Thyroid gland (tissue), 4 donors: Measurements from ENCODE around the gene INF2. TPM values are rescaled to one million over a fixed set of nuclear protein-coding genes. Genes with fewer than 3 reads are reported as not detected.

Experiments
- DNase-seq, 2 donors: peaks; one replicate each; pipeline ENCODE4 v3.0.0-alpha.2; 2019
- H3K27ac ChIP-seq, 3 donors: fragments of 200-600 bp; sonication (generic); 1 replicate in 2 of 3; 2 replicates in 1 of 3; pipeline ENCODE4 v1.5.1; 2016 to 2019; ENCODE audit warnings: mild to moderate bottlenecking in 1 of 3, moderate library complexity in 1 of 3
- H3K27me3 ChIP-seq: fragments of 200-600 bp; sonication (generic); one replicate; pipeline ENCODE4 v1.5.1; 2019
- H3K36me3 ChIP-seq, 2 donors: fragments of 200-600 bp; sonication (generic); one replicate each; pipeline ENCODE4 v1.5.1; 2016 to 2019
- H3K4me1 ChIP-seq, 2 donors: fragments of 200-600 bp; sonication (generic); one replicate each; pipeline ENCODE4 v1.5.1; 2017 to 2019
- H3K4me3 ChIP-seq, 3 donors: fragments of 200-600 bp; sonication (generic); replicated peaks in 1 of 3; 1 replicate in 2 of 3; 2 replicates in 1 of 3; pipeline ENCODE4 v1.5.1; 2016; ENCODE audit warnings: mild to moderate bottlenecking in 1 of 3
- H3K9me3 ChIP-seq: fragments of 200-600 bp; sonication (generic); one replicate; pipeline ENCODE4 v1.5.1; 2017
- POLR2A ChIP-seq, 2 donors: fragments of 450-650 bp; IDR thresholded peaks; one replicate each; pipeline ENCODE4 v1.6.1; 2017; ENCODE audit warnings: antibody characterized with exemption in 2 of 2, mild to moderate bottlenecking in 2 of 2, moderate library complexity in 1 of 2
- WGBS, 2 donors: methylation state at CpG; one replicate each; pipeline ENCODE4 v1.1.5; 2017; 5-methylcytosine and 5-hydroxymethylcytosine counted together
- intact Hi-C: fragments of 100-400 bp; cut with DNase I; formaldehyde crosslinking; loops from one replicate; pipeline ENCODE4 v1.15.1; 2023
- total RNA-seq, 4 donors: library from RNA; depleted of rRNA; stranded (reverse); fragments of >200 nt; gene quantifications; one replicate each; pipeline ENCODE4 v1.2.3, GENCODE V29; 2016
- TF ChIP-seq, protein P1 (sequence below), 6 experiments: fragments of 200-600 bp in 3 of 6; fragments of 450-650 bp in 3 of 6; sonication (generic) in 3 of 6; IDR thresholded peaks; one replicate each; pipeline ENCODE4 v1.5.1; 2016 to 2019; ENCODE audit warnings: antibody characterized with exemption in 6 of 6, mild to moderate bottlenecking in 2 of 6, inconsistent platforms in 1 of 6, moderate library complexity in 1 of 6

INF2 gene
- total RNA-seq, 4 donors from 2014 or later, result 35.1 to 54.7 (median 42.5) TPM

DNA sequence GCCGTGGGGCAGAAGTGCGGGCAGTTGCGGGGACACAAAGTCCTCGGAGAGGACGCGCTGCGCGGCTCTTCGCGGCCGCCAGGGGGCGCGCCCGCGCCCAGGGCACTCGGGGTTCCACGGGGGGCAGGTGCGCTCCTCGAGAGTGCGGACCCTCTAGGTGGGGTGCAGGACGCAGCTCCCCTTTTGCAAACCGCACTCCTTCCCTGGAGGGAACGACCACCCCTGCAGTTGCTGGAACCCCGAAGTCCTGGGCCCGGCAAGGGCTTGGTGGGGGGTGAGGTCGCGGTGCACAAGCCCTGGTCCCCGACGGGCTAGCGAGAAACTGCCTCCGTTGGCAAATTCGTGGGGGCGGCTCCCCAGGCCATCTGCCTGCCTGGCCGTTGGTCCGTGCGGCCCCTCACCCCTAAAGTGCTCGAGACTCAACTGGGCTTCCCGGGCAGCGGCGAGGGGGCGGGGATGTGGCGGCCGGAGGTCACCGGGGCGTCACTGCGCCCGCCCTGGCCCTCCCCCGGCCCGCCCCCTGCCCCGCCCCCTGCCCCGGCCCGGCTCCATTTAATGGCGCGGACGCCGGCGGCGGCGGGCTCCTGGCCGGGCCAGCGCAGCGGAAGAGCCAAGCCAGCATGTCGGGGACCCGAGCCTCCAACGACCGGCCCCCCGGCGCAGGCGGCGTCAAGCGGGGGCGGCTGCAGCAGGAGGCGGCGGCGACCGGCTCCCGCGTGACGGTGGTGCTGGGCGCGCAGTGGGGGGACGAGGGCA lies 34.4 kb downstream of the INF2 start, which contains the start of gene ADSS1:
TSS of gene ADSS1 (plus strand) at position 579 of the 756 bp plus-strand sequence. CDS start at position 621, 42 bp downstream.
- no peaks in the 10 kb centered on the region for H3K36me3 ChIP-seq
- 4% methylated on average over 15 of the region's 82 CpGs; no CpG with 5 or more reads in 1 of the 2 donors for WGBS, 2 donors
- peak within 1 kb of the TSS in 2 of 3 donors; percentile 7 to 24 for H3K27ac ChIP-seq
- peaks cover 15 to 24% of the 10 kb centered on the region in 2 donors for H3K4me1 ChIP-seq
- H3K4me3 ChIP-seq, result peak within 1 kb of the TSS; percentile 1 to 69 (median 61)
- peak; percentile 70 to 75 for DNase-seq
- no peaks in the 10 kb centered on the region for H3K9me3 ChIP-seq
- intact Hi-C loops, result no loop called here
- peak in 1 of 2 donors; percentile 64 for TF ChIP-seq POLR2A (IDR thresholded peaks at IDR 0.05)
- TF ChIP-seq, protein P1, sequence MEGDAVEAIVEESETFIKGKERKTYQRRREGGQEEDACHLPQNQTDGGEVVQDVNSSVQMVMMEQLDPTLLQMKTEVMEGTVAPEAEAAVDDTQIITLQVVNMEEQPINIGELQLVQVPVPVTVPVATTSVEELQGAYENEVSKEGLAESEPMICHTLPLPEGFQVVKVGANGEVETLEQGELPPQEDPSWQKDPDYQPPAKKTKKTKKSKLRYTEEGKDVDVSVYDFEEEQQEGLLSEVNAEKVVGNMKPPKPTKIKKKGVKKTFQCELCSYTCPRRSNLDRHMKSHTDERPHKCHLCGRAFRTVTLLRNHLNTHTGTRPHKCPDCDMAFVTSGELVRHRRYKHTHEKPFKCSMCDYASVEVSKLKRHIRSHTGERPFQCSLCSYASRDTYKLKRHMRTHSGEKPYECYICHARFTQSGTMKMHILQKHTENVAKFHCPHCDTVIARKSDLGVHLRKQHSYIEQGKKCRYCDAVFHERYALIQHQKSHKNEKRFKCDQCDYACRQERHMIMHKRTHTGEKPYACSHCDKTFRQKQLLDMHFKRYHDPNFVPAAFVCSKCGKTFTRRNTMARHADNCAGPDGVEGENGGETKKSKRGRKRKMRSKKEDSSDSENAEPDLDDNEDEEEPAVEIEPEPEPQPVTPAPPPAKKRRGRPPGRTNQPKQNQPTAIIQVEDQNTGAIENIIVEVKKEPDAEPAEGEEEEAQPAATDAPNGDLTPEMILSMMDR (IDR thresholded peaks at IDR 0.05), result peak; percentile 53 to 96 (median 72)
- H3K27me3 ChIP-seq, result no peaks in the 10 kb centered on the region

GRCh38 chr14:104724407-104724980 lies 35.1 kb downstream of the INF2 start:
- no peak for TF ChIP-seq POLR2A (IDR thresholded peaks at IDR 0.05)
- TF ChIP-seq, protein P1 (IDR thresholded peaks at IDR 0.05), result no peak
- DNase-seq, result peak; percentile 52 to 72
- no peaks in the 10 kb centered on the region for H3K27me3 ChIP-seq
- peak overlapping the region; percentile 1 to 69 (median 61) for H3K4me3 ChIP-seq
- H3K4me1 ChIP-seq, result peaks cover 15 to 24% of the 10 kb centered on the region in 2 donors
- H3K9me3 ChIP-seq, result no peaks in the 10 kb centered on the region
- WGBS, 2 donors, result 1 to 8% methylated on average over 7 to 9 of the region's 27 CpGs
- H3K36me3 ChIP-seq, result no peaks in the 10 kb centered on the region
- peak overlapping the region in 2 of 3 donors; percentile 7 to 24 for H3K27ac ChIP-seq
- intact Hi-C loops, result no loop called here

DNA sequence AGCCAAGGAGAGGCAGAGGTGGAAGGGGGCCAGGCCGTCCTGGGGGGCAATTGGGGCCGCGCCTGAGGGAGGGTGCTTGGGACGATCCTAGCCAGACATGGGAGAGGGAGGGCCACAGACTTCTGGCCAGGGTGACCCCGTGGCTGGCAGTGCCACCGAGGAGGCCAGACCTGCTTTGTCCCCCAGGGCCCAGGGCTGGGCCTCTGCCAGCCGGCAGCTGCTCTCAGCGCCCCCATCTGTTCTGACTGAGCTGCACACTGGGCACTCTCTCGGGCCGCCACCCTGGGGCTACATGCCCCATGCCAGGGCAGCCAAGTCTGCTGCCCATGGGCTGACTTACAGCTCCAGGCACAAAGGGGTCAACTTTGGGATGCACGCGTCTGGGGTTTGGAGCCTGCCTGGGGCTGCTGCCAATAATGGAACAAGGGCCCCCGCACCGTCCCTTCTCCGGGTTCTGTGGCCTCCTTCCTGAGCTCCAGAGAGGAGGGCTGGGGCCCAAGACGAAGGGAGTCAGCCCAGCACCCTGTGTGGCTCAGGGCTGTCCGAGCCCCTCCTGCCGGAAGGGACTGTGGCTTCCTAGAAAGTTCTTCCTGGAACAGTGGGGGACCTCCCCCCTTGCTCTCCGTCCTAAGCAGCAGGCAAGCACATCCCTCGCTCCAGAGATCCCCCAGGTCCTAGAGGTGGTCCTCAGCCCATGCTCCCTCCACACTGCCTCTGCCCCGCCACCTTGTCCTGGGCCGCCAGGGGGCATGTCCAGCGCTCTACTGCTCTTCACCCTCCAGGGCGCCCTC lies 35.8 kb downstream of the INF2 start:
- WGBS, 2 donors, result 63% methylated on average over 13 to 14 of the region's 24 CpGs
- Histone ChIP-seq H3K4me3 (peak overlapping the region in 1 of 3 donors; percentile 69), H3K27ac (no peak overlapping the region), H3K4me1 (peaks cover 15 to 24% of the 10 kb centered on the region in 2 donors), H3K27me3 (no peaks in the 10 kb centered on the region), H3K9me3 (no peaks in the 10 kb centered on the region), H3K36me3 (no peaks in the 10 kb centered on the region)
- no peak for TF ChIP-seq POLR2A (IDR thresholded peaks at IDR 0.05)
- TF ChIP-seq, protein P1 (IDR thresholded peaks at IDR 0.05), result peak in 1 of 6 experiments; percentile 16
- DNase-seq, result peak; percentile 35 to 49
- intact Hi-C loops, result no loop called here

DNA sequence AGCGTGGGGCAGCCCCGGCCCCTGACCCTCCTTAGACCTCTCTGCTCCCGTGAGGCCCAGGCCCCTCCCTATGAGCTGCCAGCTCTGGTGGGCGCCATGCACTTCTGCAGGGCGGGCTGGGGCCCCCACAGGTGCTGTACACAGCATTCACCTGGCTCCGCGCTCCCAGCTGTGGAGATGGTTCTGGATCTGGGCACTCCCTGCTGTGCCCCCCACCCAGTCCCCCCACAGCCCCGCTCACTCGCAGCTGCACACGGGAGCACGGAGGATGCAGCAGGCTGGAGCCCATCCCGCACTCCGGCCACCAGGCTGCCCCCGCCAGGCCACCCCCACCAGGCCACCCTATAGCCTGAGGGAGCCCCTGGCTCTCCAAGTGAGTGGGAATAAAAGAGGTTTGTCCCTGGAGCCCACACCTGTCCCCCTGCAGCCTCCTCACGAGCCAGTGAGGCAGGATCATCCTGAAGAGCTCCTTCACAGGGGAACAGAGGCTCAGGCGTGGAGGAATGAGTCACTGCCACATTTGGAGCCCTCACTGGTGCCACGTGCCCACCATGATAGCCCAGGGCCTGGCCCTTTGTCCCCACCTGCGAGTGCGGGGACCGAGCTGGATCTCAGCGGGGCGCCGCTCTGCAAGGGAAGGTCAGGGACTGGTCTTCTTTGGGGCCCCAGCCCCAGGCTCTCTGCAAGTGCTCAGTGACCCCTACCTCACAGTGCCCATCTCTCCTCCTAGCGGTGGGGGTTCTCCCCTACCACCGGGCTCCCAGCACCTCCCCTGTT lies 36.5 kb downstream of the INF2 start:
- 82 to 85% methylated on average over 10 to 12 of the region's 25 CpGs for WGBS, 2 donors
- DNase-seq, result no peak
- TF ChIP-seq, protein P1 (IDR thresholded peaks at IDR 0.05), result no peak
- no peak for TF ChIP-seq POLR2A (IDR thresholded peaks at IDR 0.05)
- peaks cover 15 to 24% of the 10 kb centered on the region in 2 donors for H3K4me1 ChIP-seq
- H3K9me3 ChIP-seq, result no peaks in the 10 kb centered on the region
- H3K36me3 ChIP-seq, result no peaks in the 10 kb centered on the region
- H3K4me3 ChIP-seq, result no peak overlapping the region
- intact Hi-C loops, result no loop called here
- H3K27me3 ChIP-seq, result no peaks in the 10 kb centered on the region
- H3K27ac ChIP-seq, result no peak overlapping the region
